Uterus (tissue), 4 donors: ENCODE measurements around the gene NXF3. TPM values are rescaled to one million over a fixed set of nuclear protein-coding genes. Genes with fewer than 3 reads are reported as not detected.
"Not testable (repeated sequence)": the region's sequence is repeated elsewhere in the genome, so short reads cannot be mapped to it uniquely, and the experiment has no call there.

Experiments
- DNase-seq, 2 donors: peaks; one replicate each; pipeline ENCODE4 v3.0.0-alpha.2; 2019 to 2020
- H3K27ac ChIP-seq, 2 donors: fragments of 200-600 bp; sonication (generic); 1 replicate in 1 of 2; 2 replicates in 1 of 2; pipeline ENCODE4 v1.5.1; 2016 to 2018
- H3K27me3 ChIP-seq, 2 donors: fragments of 200-600 bp; sonication (generic); one replicate each; pipeline ENCODE4 v1.5.1; 2018 to 2019; ENCODE audit warnings: control low read depth in 1 of 2
- H3K36me3 ChIP-seq, 2 donors: fragments of 200-600 bp; sonication (generic); one replicate each; pipeline ENCODE4 v1.5.1; 2019; ENCODE audit warnings: control low read depth in 1 of 2
- H3K4me1 ChIP-seq, 2 donors: fragments of 200-600 bp; sonication (generic); one replicate each; pipeline ENCODE4 v1.5.1; 2018 to 2019; ENCODE audit warnings: control low read depth in 1 of 2
- H3K4me3 ChIP-seq, 2 donors: fragments of 200-600 bp; sonication (generic); 1 replicate in 1 of 2; 2 replicates in 1 of 2; pipeline ENCODE4 v1.5.1; 2018 to 2019; ENCODE audit warnings: mild to moderate bottlenecking in 1 of 2
- H3K9me3 ChIP-seq, 2 donors: fragments of 200-600 bp; sonication (generic); one replicate each; pipeline ENCODE4 v1.5.1; 2019; ENCODE audit warnings: control low read depth in 1 of 2
- POLR2A ChIP-seq, 2 donors: fragments of 450-650 bp; IDR thresholded peaks; one replicate each; pipeline ENCODE4 v1.6.1; 2016; ENCODE audit warnings: antibody characterized with exemption in 2 of 2, mild to moderate bottlenecking in 1 of 2, moderate library complexity in 1 of 2
- intact Hi-C: fragments of 100-400 bp; cut with DNase I; formaldehyde crosslinking; loops from one replicate; pipeline ENCODE4 v1.15.1; 2023; ENCODE audit warnings: low total_unique reads
- total RNA-seq, 4 donors: library from RNA; depleted of rRNA in 3 of 4; stranded (reverse); fragments of >200 nt in 3 of 4; gene quantifications; one replicate each; pipeline versions ENCODE4 v1.1.0 to v1.2.4, GENCODE V29; 2014 to 2023
- TF ChIP-seq, protein P1 (sequence below), 4 experiments: fragments of 200-600 bp in 2 of 4; fragments of 450-650 bp in 2 of 4; sonication (generic) in 2 of 4; IDR thresholded peaks; one replicate each; pipeline ENCODE4 v1.5.1; 2016 to 2019; ENCODE audit warnings: antibody characterized with exemption in 4 of 4, mild to moderate bottlenecking in 2 of 4, moderate library complexity in 1 of 4
- donor health status: DM: yes; HTN: yes; CAD: no.

NXF3 gene, protein sequence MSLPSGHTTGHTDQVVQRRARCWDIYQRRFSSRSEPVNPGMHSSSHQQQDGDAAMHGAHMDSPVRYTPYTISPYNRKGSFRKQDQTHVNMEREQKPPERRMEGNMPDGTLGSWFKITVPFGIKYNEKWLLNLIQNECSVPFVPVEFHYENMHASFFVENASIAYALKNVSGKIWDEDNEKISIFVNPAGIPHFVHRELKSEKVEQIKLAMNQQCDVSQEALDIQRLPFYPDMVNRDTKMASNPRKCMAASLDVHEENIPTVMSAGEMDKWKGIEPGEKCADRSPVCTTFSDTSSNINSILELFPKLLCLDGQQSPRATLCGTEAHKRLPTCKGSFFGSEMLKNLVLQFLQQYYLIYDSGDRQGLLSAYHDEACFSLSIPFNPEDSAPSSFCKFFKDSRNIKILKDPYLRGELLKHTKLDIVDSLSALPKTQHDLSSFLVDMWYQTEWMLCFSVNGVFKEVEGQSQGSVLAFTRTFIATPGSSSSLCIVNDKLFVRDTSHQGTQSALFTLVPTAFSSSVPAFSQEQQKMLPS
- total RNA-seq, result under 1 TPM in 2 of 4 donors, not detected in 2; 0.35 to 0.67 TPM

DNA sequence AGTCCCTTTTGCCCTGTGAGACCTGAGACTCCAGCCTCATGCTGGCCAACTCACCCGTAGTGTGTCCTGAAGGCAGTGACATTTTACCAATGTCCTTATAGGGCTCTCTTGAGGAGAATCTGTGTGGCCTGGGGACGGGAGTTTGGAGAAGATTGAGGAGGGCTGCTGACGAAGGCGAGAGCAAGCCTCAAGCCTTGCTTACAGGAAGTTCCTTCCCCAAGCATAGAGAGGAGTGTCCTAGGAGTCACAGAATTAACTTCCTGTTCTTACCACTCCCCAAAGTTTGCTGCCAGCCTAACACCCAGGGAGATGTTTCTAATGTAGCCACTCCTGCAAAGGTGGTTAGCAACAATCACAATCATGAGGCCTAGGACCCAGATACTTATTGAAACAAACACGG lies at the start of gene NXF3:
TSS of gene NXF3 (minus strand) at position 202 of the 400 bp plus-strand sequence. CDS start at position 82, 120 bp downstream.
- H3K4me1 ChIP-seq, result no peaks in the 10 kb centered on the region
- intact Hi-C loops, result no loop called here
- TF ChIP-seq POLR2A (IDR thresholded peaks at IDR 0.05), result no peak
- TF ChIP-seq, protein P1, sequence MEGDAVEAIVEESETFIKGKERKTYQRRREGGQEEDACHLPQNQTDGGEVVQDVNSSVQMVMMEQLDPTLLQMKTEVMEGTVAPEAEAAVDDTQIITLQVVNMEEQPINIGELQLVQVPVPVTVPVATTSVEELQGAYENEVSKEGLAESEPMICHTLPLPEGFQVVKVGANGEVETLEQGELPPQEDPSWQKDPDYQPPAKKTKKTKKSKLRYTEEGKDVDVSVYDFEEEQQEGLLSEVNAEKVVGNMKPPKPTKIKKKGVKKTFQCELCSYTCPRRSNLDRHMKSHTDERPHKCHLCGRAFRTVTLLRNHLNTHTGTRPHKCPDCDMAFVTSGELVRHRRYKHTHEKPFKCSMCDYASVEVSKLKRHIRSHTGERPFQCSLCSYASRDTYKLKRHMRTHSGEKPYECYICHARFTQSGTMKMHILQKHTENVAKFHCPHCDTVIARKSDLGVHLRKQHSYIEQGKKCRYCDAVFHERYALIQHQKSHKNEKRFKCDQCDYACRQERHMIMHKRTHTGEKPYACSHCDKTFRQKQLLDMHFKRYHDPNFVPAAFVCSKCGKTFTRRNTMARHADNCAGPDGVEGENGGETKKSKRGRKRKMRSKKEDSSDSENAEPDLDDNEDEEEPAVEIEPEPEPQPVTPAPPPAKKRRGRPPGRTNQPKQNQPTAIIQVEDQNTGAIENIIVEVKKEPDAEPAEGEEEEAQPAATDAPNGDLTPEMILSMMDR (IDR thresholded peaks at IDR 0.05), result no peak
- no peaks in the 10 kb centered on the region for H3K27me3 ChIP-seq
- DNase-seq, result no peak
- no peaks in the 10 kb centered on the region for H3K9me3 ChIP-seq
- no peak within 1 kb of the TSS for H3K27ac ChIP-seq
- no peaks in the 10 kb centered on the region for H3K36me3 ChIP-seq
- H3K4me3 ChIP-seq, result no peak within 1 kb of the TSS

DNA sequence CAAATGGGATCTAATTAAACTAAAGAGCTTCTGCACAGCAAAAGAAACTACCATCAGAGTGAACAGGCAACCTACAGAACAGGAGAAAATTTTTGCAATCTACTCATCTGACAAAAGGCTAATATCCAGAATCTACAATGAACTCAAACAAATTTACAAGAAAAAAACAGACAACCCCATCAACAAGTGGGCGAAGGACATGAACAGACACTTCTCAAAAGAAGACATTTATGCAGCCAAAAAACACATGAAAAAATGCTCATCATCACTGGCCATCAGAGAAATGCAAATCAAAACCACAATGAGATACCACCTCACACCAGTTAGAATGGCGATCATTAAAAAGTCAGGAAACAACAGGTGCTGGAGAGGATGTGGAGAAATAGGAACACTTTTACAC lies 43.6 kb upstream of the NXF3 start:
- H3K9me3 ChIP-seq, H3K36me3 ChIP-seq, H3K4me3 ChIP-seq, H3K27me3 ChIP-seq, H3K4me1 ChIP-seq, DNase-seq, intact Hi-C loops, H3K27ac ChIP-seq: not testable (repeated sequence)

DNA sequence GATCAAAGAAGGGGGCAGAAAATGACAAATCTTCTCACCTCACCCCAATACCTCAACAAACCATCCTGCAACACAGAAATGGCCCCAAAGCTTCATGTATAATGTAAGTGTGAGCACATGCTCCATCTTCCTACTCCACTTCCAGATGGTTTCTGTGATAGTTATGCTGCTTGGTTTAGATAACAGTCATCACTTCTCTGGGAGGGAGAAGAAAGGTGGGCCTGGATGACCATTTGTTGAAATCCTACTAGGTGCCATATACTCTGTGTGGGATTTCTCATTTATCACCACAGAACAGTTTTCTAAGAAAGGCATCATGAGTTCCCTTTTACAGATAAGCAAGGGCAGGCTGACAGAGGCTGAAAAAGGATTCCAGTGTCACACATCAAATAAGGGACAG lies 31.3 kb upstream of the NXF3 start:
- no peaks in the 10 kb centered on the region for H3K4me1 ChIP-seq
- intact Hi-C loops, result no loop called here
- DNase-seq, result no peak
- no peak overlapping the region for H3K27ac ChIP-seq
- no peak overlapping the region for H3K4me3 ChIP-seq
- H3K27me3 ChIP-seq, result no peaks in the 10 kb centered on the region
- TF ChIP-seq, protein P1 (IDR thresholded peaks at IDR 0.05), result no peak
- TF ChIP-seq POLR2A (IDR thresholded peaks at IDR 0.05), result no peak
- no peaks in the 10 kb centered on the region for H3K36me3 ChIP-seq
- no peaks in the 10 kb centered on the region for H3K9me3 ChIP-seq

- H3K4me3 ChIP-seq, result no peak overlapping the region
- no peak for DNase-seq
- H3K27me3 ChIP-seq, result no peaks in the 10 kb centered on the region
- H3K36me3 ChIP-seq, result no peaks in the 10 kb centered on the region
- H3K27ac ChIP-seq, result no peak overlapping the region
- H3K9me3 ChIP-seq, result no peaks in the 10 kb centered on the region
- H3K4me1 ChIP-seq, result no peaks in the 10 kb centered on the region
- intact Hi-C loops, result no loop called here
- TF ChIP-seq, protein P1 (IDR thresholded peaks at IDR 0.05), result no peak
- TF ChIP-seq POLR2A (IDR thresholded peaks at IDR 0.05), result no peak
Observed at GRCh38 chrX:103120748-103121147, 27.8 kb upstream of the NXF3 start.

GRCh38 chrX:103116970-103117369 lies 24.0 kb upstream of the NXF3 start:
- H3K9me3 ChIP-seq, H3K27me3 ChIP-seq, intact Hi-C loops, DNase-seq, H3K36me3 ChIP-seq, H3K4me3 ChIP-seq, H3K4me1 ChIP-seq, H3K27ac ChIP-seq: not testable (repeated sequence)

GRCh38 chrX:103109497-103109896 lies 16.6 kb upstream of the NXF3 start:
- H3K4me1 ChIP-seq, intact Hi-C loops, H3K9me3 ChIP-seq, DNase-seq, H3K4me3 ChIP-seq, H3K27ac ChIP-seq, H3K27me3 ChIP-seq, H3K36me3 ChIP-seq: not testable (repeated sequence)
